ENCODE data around the gene MANEAL.
A peak's percentile ranks its signal among the peaks of the same experiment; 100 is the strongest.
"Not testable (repeated sequence)": the region's sequence is repeated elsewhere in the genome, so short reads cannot be mapped to it uniquely, and the experiment has no call there.

Gene MANEAL, protein sequence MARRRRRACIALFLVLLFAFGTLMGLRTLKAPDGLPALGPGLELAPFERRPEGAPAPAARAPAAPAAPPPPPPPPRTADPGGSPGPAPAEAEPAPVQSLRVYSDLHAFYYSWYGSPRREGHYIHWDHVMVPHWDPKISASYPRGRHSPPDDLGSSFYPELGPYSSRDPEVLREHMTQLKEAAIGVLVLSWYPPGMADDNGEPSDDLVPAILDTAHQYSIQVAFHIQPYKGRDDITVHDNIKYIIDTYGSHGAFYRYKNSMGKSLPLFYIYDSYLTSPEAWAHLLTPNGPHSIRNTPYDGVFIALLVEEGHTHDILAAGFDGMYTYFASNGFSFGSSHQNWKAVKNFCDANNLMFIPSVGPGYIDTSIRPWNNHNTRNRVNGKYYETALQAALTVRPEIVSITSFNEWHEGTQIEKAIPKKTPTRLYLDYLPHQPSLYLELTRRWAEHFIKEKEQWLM

DNA sequence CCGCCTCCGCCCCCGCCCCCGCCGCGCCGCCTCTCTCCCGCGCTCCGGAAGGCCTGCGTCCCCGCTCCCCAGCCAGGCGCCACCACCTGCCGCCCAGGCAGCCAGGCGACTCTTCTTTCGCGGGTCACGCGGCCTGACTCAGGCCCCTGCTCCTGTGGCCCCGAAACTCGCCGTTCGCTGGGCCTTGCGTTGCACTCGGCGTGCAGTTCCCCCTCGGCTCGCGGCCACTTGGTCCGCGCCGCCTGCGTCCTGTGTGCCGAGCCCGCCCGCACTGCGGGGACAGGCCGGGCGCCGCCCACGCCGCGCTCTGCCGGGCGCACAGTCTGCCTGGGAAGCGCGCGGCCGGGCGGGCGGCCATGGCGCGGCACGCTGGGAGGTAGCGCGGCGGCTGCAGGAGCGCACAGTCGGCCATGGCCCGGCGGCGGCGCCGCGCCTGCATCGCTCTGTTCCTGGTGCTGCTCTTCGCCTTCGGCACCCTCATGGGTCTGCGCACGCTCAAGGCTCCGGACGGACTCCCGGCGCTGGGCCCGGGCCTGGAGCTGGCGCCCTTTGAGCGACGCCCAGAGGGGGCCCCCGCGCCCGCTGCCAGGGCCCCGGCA lies at the start of gene MANEAL:
Gene MANEAL, plus strand, starts transcription at position 75 of the 599 bp plus-strand sequence. Its CDS starts 336 bp downstream, at position 411.
- peak; percentile 68 for DNase-seq (ENCODE audit: low spot score)

DNA sequence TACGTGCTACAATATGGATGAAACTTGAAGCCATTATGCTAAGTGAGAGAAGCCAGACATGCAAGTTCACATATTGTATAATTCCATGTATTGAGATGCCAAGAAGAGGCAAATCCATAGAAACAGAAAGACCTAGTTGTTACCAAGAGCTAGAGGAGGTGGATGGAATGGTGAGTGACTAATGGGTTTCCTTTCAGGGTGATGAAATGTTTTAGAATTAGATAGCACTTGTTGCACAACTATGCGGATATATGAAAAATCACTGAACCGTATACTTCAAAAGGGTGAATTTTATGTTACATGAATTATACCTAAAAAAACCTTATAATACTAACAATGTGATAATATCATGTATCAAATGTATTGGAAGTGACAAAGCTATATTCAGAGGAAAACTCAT lies 46.8 kb upstream of the MANEAL start:
- no peak for DNase-seq (ENCODE audit: low spot score)

DNA sequence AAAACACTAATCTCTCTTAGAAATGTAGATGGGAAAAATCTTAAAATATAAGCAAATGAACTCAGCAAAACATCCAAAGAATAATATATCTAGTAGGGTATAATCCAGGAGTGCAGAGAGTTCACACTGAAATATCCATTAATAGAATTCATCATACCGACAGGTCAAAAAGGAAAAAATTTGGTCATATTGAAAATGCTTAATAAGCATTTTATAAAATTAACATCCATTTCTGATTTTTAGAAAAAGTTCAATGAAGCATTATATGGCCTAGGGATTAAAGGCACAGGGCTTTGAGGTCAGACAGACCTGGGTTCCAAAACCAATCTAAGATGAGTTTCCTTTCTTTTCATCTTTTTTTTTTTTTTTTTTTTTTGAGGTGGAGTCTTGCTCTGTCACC lies 45.1 kb upstream of the MANEAL start:
- DNase-seq (ENCODE audit: low spot score) = no peak

DNA sequence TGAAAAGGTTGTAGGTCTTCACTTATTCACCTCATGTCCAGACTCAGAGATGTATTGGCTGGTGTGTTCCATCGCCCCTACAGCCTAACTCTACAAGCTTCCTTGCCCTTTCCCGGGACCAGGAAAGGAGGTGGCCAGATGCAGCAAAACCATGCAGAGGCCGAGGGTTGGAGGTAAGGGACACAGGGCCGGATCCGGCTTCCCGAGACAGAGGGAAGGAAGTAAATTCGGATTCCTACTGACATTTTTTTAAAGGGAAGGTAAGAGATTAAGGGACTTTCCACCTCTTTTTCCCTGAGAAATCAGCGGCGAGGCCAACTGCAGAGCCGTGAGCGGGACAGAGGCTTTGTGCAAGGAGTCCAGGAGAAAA lies 41.4 kb upstream of the MANEAL start:
- DNase-seq (ENCODE audit: low spot score) = peak; percentile 43

DNA sequence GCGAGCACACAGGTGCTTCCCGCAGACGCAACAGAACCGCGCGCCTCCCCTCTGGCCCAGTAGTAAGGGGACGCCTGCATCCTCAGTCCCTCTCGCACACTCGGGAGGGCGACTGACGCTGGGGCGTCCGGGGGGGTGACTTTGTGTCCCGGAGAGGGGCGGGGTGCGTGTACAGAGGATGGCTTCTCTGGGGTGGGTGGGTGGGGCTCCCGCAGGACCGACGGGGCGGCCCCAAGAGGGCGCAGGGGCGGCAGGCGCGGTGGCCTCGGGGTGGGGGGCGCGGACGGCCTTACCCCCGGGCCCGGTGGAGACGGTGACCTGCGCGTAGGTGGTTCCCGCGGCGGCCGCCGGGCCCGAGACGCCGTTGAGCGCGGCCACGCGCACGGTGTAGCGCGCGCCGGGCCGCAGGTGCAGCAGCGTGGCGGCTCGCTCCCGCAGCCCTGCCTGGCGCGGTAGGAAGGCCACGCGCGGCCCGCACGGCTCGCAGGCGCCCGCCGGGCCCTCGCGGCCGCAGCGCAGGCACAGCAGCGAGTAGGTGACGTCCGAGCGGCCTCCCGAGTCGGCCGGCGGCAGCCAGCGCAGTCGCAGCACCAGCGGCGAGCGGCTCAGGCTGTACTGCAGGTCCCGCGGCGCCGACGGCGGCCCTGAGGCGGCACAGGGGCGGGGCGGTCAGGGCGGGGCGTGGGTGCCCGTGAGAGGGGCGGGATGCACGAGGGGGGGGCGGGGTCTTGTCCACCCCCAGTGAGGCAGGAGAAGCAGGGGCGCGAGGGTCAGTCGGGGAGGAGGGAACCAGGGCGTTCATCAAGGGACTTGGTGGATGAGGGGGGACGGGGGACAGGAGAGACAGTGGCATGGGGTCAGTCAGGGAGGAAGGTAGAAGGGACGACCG lies 40.8 kb upstream of the MANEAL start:
- DNase-seq (ENCODE audit: low spot score) = peak; percentile 76

DNA sequence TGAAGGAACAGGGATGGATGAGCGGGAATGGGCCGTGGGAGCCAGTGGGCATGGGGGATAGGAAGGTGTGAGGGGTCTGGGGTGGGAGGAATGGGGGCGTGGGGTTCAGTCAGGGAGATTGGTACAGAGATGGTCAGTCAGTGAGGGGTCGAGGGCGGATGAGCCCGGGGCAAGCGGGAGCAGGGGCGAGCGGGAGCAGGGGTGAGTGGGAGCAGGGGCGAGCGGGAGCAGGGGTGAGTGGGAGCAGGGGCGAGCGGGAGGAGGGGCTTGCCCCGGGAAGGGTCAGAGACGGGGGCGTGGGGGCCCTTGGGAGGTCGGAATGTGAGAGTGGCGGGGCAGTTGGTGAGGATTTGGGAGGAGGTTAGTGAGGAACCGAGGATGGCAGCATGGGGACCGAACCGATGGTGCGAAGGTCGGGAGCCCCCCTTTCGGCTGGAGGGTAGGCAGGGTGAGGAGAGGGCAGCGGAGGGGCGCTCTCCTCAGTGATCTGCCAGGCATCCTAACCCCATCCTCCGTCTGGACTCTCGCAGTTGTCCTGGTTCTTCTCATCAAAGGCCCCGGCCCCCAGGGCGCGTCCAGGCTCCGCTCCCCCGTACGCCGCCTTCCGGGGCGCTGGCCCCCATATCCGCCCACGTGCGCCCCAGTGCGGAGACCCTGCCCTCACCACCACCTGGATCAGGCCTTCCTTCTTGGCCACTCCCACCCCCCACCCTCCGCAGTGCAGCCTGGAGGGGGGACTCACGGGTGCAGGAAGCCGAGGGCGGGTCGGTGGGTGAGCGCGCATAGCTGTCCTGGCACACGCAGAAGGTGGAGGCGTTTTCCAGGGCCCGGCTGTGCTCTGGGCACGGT lies 40.0 kb upstream of the MANEAL start:
- peak; percentile 47 for DNase-seq (ENCODE audit: low spot score)

DNA sequence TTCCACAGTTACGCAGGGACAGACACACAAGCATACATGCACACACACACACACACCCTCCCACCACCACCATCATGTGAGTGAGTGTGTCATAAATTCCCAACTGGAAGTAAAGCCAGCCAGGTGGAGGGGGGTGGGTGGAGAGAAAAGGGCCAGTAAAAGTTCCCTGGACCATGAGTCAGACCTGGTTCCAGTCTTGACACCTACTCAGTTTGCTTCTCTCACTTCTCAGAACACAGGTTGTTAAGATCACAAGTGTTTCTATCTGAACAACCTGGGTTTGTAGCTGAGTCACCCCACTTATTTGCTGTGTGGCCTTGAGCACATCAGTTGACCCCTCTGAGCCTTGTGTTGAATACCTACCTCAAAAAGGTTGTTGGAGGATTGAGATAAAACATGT lies 38.4 kb upstream of the MANEAL start:
- peak; percentile 18 for DNase-seq (ENCODE audit: low spot score)

DNA sequence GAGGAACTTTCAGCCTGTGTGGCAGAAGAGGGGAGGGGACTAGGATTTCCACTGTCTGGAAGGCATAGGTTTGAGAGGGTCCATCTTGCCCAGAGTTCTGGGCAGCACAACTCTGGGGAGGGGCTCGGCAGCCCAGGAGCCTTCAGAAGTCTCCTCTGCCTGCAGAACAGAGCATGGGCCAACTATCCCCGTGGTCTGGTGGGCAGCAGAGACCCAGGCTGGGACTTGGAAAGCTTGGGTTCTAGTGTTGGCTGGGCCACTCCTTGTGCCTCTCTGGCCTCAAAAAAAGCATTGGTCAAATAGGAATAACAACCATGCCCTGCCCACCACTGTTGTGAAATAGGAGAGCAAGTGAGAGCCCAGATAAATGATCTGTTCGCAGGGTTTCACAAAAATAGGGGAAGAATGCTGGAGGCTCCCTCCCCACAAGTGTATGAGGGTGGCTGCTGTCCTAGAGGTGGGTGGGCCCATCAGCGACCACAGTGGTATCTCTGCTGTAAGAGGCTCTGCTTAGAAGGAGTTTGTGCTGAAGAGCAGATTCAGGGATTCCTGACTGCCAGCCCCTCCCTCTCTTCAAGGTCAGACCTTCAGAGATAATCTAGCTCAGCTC lies 37.6 kb upstream of the MANEAL start:
- peak; percentile 28 for DNase-seq (ENCODE audit: low spot score)

DNA sequence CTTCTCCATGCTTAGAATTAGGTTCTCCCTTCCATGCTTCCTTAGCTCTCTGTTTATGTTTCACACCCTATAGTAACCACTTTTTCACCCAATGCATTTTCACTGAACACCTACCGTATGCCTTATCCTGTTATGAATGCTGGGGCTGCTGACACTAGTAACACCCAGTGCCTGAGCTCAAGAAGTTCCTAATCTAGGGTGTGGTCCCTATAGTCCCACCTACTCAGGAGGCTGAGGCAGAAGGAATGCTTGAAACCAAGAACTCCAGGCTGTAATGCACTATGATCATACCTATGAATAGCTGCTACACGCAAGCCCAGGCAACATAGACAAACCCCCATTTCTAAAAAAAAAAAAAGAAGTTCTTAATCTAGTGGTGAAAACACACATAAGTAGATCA lies 34.2 kb upstream of the MANEAL start:
- peak; percentile 1 for DNase-seq (ENCODE audit: low spot score)

DNA sequence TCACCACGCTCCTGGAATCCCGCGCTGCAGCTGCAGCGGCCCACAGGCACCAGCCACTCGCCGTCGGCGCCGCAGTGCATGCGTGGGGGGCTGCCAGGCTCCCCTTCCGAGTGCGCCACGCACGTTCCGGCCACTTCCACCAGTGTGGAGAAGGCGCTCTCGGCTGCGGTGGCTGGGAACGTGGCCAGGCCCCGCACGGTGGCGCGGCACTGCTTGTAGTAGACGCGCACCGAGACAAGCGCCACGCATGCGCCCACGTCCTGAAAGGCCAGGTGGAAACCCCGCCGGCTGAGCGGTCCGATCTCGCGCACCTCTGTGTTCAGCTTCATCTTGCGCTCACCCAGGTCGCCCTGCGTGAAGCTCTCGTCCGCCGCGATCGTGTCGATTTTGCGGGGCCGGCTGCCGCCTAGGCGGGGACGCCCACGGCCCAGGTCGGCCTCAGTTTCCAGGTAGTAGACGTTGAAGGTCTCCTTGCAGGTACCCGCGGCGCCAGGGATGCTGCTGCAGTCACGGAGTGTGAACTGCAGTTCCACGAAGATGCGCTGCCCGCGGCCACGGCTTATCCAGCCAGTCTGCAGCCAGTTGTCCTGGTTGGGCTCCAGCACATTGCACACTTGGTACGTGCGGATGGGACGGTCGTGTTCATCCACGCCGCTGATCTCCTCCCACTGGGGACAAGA lies 32.1 kb upstream of the MANEAL start:
- peak; percentile 41 for DNase-seq (ENCODE audit: low spot score)

DNA sequence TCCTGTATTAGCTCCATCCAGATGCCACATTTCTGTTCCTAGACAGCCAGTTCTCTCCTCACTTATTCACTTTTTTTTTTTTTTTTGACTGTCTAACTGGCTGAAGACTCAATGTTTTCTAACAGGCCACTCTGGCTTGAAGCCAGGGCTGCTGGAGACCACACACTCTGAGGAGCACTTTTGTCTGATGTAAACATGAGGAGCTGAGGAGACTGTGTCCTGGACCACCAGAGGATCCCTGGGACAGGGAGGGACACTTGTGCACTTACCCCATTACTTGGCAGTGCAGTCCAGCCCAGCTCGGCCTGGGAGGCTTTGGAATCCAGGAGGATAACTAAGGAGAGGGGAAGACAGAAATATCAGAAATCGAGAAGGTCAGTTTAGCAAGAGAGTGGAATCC lies 31.1 kb upstream of the MANEAL start:
- peak; percentile 27 for DNase-seq (ENCODE audit: low spot score)

DNA sequence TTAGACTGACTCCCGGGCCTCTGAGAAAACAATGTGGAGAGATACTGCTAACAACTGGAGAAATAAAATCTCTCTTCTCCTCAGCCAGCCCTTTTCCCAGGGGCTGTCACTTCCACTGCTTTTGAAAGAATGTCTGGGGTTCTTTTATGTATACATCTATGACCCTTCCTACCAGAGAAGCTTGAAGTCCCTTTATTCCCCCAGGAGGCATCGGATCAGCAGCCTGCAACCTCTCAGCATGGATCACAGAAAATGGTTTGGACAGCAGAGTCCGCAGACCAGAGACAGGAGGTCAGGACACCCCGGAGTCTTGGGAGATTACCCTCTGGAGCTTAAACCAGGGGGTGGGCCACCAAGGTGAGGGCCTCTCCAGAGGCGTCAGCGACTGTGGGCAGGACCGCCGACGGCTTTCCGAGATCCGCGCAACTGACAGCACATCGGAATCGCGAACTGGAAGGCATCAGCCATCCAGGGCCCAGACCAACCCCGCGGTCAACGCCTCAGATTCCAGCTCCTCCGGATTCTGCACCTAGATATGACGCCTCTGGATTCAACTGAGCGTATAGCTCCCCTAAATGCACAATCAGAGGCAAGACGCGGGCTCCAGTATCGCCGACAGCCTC lies 29.7 kb upstream of the MANEAL start:
- no peak for DNase-seq (ENCODE audit: low spot score)

DNA sequence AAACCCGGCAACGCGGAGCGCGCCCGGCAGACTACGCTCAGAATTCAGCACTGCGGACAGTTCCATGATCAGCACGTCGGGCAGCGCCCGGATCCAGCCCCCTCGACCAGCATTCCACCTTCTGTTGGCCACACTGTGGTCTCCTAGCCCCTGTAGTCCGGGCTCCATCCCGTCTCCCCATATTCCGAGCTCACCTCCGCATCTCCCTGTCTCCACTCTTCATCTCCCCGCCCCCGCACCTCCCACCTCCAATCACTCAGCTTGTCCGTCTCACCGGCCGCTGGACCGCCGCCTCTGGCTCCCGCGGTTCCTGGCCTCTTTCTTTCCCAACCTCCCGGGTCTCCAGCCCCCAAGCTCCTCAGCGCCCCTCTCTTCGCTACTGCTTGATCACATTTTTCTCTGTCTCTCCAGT lies 29.2 kb upstream of the MANEAL start:
- peak; percentile 89 for DNase-seq (ENCODE audit: low spot score)

DNA sequence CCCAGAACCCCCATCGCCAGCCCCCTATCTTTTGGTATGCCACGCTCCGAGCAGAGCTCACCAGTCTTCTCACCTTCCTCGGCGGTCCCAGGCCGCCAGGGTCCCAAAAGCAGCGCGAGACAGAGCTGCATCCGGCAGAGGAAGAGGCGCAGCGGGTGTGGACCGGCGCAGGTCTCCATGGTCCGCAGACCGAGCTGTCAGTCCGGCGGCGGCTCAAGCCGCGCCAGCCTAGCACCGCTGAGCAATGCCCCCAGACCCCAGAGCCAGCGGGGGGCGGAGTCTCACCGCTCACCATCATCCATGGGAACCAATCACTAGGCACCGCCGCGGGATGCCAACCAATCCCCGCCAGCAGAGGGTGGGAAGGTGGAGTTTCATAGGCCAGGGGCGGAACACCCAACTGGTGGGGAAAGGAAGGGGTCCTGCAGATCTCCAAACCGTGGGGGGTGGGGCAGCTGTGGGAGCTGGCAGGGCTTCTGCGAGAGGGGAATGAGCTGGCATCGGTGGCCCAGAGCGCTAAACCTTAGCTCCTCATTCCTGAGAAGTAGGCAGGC lies 28.7 kb upstream of the MANEAL start, which contains the start of gene EPHA10:
Gene EPHA10, minus strand, starts transcription at position 233 of the 554 bp plus-strand sequence. Its CDS starts 54 bp downstream, at position 179.
- DNase-seq (ENCODE audit: low spot score) = peak; percentile 78

DNA sequence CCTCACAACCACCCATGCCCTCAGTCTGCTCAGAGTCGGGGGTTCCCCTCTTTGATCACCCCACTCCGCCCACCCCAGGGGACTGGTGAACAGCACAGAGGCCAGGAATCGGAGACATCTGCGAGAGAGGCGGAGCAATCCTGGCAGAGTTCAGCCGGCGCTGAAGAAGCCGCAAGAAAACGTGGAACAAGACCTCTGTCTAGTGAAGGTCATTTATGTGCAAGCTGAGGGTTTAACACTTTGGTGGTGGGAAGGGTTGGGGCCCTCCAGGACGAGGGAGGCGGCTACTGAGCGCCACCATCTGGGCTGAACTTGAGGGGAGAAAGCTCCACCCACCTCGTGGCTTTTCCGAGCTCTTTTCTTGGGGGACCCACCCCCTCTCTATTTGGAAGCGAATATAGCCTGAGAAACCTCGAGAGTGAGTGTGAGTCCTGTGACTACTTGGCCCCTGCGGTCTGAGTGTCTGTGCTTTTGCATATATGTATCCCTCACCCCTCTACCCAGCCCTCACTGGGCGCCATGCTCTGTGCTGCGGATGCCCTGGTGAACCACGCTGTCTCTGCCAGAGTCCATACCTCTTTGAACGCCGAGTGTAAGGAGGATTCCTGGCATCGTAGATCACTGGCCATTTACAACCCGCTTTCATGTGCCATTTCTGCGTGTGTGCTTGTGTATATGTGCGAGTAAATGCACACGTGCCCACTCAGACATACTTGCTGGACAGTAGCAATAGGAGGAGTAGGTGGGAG lies 27.6 kb upstream of the MANEAL start:
- peak; percentile 45 for DNase-seq (ENCODE audit: low spot score)

DNA sequence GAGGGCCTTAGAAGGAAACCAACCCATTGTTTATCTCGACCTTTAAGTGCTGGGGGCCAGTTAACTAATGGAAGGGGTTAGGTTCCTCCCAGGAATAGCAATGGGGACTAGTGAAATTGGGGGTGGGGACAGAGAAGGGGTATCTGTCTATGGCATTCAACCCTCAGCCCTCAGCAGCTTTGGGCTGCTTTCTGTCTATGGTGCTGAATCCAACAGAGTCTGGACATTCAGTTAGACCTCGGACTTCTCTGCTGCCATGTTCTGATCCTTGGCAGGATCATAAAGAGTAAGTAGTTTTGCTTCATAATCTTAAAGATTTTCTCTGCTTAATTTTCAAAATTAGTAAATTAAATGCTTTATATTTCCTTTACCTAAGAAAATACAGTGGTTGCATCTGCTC lies 26.2 kb upstream of the MANEAL start:
- DNase-seq (ENCODE audit: low spot score) = peak; percentile 6

DNA sequence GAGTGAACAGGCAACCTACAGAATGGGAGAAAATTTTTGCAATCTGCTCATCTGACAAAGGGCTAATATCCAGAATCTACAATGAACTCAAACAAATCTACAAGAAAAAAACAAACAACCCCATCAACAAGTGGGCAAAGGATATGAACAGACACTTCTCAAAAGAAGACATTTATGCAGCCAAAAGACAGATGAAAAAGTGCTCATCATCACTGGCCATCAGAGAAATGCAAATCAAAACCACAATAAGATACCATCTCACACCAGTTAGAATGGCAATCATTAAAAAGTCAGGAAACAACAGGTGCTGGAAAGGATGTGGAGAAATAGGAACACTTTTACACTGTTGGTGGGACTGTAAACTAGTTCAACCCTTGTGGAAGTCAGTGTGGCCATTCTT lies 22.2 kb upstream of the MANEAL start:
- not testable (repeated sequence) for DNase-seq (ENCODE audit: low spot score)

DNA sequence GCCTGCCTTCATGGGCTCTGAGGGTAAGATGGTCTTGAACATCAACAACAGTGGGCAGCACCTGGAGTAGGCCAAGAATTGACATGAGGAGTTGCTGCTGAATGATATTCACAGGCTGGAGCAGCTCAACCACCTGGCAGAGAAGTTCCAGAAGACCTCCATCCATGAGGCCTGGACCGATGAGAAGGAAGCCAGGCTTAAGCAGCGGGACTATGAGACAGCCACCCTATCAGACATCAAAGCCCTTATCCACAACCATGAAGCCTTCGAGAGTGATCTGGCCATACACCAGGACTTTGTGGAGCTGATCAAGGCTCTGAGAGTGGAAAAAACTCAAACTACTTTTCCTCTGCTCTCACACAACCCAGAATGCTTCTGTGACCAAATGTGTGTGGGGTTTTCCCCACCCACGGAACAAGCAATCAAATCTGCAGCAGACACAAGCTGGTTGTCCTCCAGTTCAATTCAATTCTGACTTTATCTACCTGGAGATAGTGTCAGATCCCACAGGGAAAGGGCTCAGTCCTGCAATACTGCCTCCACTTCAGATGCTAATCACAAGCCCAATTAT lies 16.6 kb upstream of the MANEAL start:
- no peak for DNase-seq (ENCODE audit: low spot score)

DNA sequence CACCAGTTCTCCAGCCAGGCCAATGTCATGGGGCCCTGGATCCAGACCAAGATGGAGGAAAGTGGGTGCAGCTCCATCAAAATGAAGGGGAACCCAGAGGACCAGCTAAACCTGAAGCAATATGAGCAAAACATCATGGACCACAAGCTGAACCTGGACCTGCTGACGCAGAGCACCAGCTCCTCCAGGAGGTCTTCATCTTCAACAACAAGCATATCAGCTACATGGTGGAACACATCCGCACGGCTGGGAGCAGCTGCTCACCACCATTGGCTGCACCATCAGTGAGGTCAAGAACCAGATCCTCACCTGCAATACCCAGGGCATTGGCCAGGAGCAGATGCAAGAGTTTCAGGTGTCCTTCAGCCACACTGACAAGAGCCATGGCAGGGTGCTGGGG lies 15.0 kb upstream of the MANEAL start:
- no peak for DNase-seq (ENCODE audit: low spot score)

Measured in ecto neural progenitor cell (in vitro differentiated cells).